HepG2 (cell line): ENCODE results near the gene CARMIL1. TPM values are rescaled to one million over a fixed set of nuclear protein-coding genes. Genes with fewer than 3 reads are reported as not detected.

ENCODE experiments used
- CHD2 ChIP-seq: IDR thresholded peaks from 2 replicates; pipeline ENCODE4 v1.6.1; 2011; ENCODE audit warnings: low read depth, low read length, improper control_type of control experiment
- ELF3 ChIP-seq: IDR thresholded peaks from 2 replicates; pipeline ENCODE4 v1.6.1; 2016; ENCODE audit warnings: missing genetic modification reagents, missing compliant biosample characterization
- FOXK1 ChIP-seq: sonication (generic); formaldehyde crosslinking; IDR thresholded peaks from 2 replicates; pipeline ENCODE4 v1.4.0; 2020; ENCODE audit warnings: low read depth, missing genetic modification reagents, borderline replicate concordance
- HMG20A ChIP-seq: IDR thresholded peaks from 2 replicates; pipeline ENCODE4 v1.6.1; 2016; ENCODE audit warnings: borderline replicate concordance
- RXRB ChIP-seq: IDR thresholded peaks from 2 replicates; pipeline ENCODE4 v1.6.1; 2016; ENCODE audit warnings: borderline replicate concordance, missing genetic modification reagents, missing compliant biosample characterization
- THAP11 ChIP-seq: IDR thresholded peaks from 2 replicates; pipeline ENCODE4 v1.6.1; 2016; ENCODE audit warnings: missing biosample characterization, missing genetic modification reagents
- ZFP36L2 ChIP-seq: sonication (generic); formaldehyde crosslinking; IDR thresholded peaks from 2 replicates; pipeline ENCODE4 v1.4.0; 2020; ENCODE audit warnings: missing genetic modification reagents
- ZNF362 ChIP-seq: sonication (generic); formaldehyde crosslinking; IDR thresholded peaks from 2 replicates; pipeline ENCODE4 v1.4.0; 2020; ENCODE audit warnings: missing genetic modification reagents, mild to moderate bottlenecking, borderline replicate concordance
- polyA plus RNA-seq, 8 experiments: library from polyadenylated mRNA; depleted of rRNA in 3 of 8; stranded (reverse) in 7 of 8; unstranded in 1 of 8; fragments of >200 nt; fragmentation: Illumina TruSeq in 4 of 8; extraction: Trizol in 4 of 8; gene quantifications; 2 replicates each; pipeline versions ENCODE4 v1.2.1 to v1.2.3, GENCODE V29; 2011 to 2016; ENCODE audit warnings: low read depth in 4 of 8, missing spikeins in 1 of 8, mixed read lengths in 1 of 8; ENCODE audit not compliant: insufficient read depth in 1 of 8
- total RNA-seq, 5 experiments: library from RNA; depleted of rRNA; stranded (reverse); fragments of >200 nt; fragmentation: Illumina TruSeq; extraction: Trizol; gene quantifications; 2 replicates each; pipeline ENCODE4 v1.2.3, GENCODE V29; 2016; ENCODE audit warnings: low read depth in 1 of 5
- TF ChIP-seq, protein P1 (sequence below): sonication (generic); formaldehyde crosslinking; IDR thresholded peaks from 2 replicates; pipeline ENCODE4 v1.4.0; 2020; ENCODE audit warnings: missing genetic modification reagents, borderline replicate concordance

Gene CARMIL1
- total and polyA plus RNA-seq, 2 of the 13 experiments (the other 11 are each of a cell fraction or from before 2014, with no cell fraction given) = 1.8 to 2.6 TPM

- TF ChIP-seq ZNF362 = peak; percentile 25; the same call in 1 of the 2 replicates
- peak; percentile 73 for TF ChIP-seq RXRB (CRISPR knock-in tag)
- TF ChIP-seq, protein P1, sequence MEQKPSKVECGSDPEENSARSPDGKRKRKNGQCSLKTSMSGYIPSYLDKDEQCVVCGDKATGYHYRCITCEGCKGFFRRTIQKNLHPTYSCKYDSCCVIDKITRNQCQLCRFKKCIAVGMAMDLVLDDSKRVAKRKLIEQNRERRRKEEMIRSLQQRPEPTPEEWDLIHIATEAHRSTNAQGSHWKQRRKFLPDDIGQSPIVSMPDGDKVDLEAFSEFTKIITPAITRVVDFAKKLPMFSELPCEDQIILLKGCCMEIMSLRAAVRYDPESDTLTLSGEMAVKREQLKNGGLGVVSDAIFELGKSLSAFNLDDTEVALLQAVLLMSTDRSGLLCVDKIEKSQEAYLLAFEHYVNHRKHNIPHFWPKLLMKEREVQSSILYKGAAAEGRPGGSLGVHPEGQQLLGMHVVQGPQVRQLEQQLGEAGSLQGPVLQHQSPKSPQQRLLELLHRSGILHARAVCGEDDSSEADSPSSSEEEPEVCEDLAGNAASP (CRISPR knock-in tag) = 0 out of 2 replicates have a peak, but pooled peaks have one; percentile 12
- peak; percentile 86 for TF ChIP-seq HMG20A (CRISPR knock-in tag)
- TF ChIP-seq ZFP36L2 = no peak
- 0 out of 2 replicates have a peak, but pooled peaks have one; percentile 37 for TF ChIP-seq ELF3
- peak; percentile 28; the same call in 1 of the 2 replicates for TF ChIP-seq FOXK1
- TF ChIP-seq THAP11 = peak; percentile 42; the same call in 1 of the 2 replicates
- no peak for TF ChIP-seq CHD2
- TF ChIP-seq, all 625 proteins: peak for 50
Measured at GRCh38 chr6:25596928-25597818, 318.0 kb downstream of the CARMIL1 start (continued).
